Epithelial cell of proximal tubule (primary cell): ENCODE measurements around the gene KREMEN1. TPM values are rescaled to one million over a fixed set of nuclear protein-coding genes. Genes with fewer than 3 reads are reported as not detected.

ENCODE experiments used
- DNase-seq: peaks from one replicate; pipeline ENCODE4 v3.0.0-alpha.2; 2011; ENCODE audit warnings: low read depth
- H3K4me3 ChIP-seq: 2 replicates; pipeline ENCODE4 v1.5.1; 2011; ENCODE audit warnings: low read depth, mild to moderate bottlenecking, low read length
- CTCF ChIP-seq: conservative IDR thresholded peaks from 2 replicates; pipeline ENCODE4 v1.5.1; 2012; ENCODE audit warnings: low read depth, mild to moderate bottlenecking, low read length
- total RNA-seq: library from RNA; depleted of rRNA; stranded (reverse); fragments of >200 nt; gene quantifications from 2 replicates; pipeline ENCODE4 v1.2.3, GENCODE V29; 2015

Gene KREMEN1
- total RNA-seq, 1 donor from 2014 or later = 10.8 TPM

DNA sequence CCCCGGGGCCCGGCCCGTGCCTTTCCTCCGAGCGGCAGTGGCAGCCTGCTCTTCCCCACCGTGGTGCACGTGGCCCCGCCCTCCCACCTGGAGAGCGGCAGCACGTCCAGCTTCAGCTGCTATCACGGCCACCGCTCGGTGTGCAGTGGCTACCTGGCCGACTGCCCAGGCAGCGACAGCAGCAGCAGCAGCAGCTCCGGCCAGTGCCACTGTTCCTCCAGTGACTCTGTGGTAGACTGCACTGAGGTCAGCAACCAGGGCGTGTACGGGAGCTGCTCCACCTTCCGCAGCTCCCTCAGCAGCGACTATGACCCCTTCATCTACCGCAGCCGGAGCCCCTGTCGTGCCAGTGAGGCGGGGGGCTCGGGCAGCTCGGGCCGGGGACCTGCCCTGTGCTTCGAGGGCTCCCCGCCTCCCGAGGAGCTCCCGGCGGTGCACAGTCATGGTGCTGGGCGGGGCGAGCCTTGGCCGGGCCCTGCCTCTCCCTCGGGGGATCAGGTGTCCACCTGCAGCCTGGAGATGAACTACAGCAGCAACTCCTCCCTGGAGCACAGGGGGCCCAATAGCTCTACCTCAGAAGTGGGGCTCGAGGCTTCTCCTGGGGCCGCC, 23.1 kb upstream of the KREMEN1 start:
- no peak overlapping the region for H3K4me3 ChIP-seq
- DNase-seq = no peak
- no peak for TF ChIP-seq CTCF

- H3K4me3 ChIP-seq = no peak overlapping the region
- no peak for DNase-seq
- no peak for TF ChIP-seq CTCF
Observed at GRCh38 chr22:29050457-29050856, 22.4 kb upstream of the KREMEN1 start.

- TF ChIP-seq CTCF = no peak
- DNase-seq = no peak
- no peak overlapping the region for H3K4me3 ChIP-seq
Observed at GRCh38 chr22:29053048-29053702, 19.7 kb upstream of the KREMEN1 start.

GRCh38 chr22:29054251-29054767, 18.5 kb upstream of the KREMEN1 start:
- no peak for TF ChIP-seq CTCF
- H3K4me3 ChIP-seq = no peak overlapping the region
- DNase-seq = no peak

GRCh38 chr22:29055192-29055830, 17.5 kb upstream of the KREMEN1 start:
- no peak overlapping the region for H3K4me3 ChIP-seq
- no peak for DNase-seq
- TF ChIP-seq CTCF = no peak

GRCh38 chr22:29056472-29056871, 16.4 kb upstream of the KREMEN1 start:
- no peak overlapping the region for H3K4me3 ChIP-seq
- TF ChIP-seq CTCF = no peak
- DNase-seq = no peak
